Measurements from ENCODE around the gene FRMPD4.

The FRMPD4 gene

GRCh38 chrX:12372111-12372510, 233.8 kb downstream of the FRMPD4 start:
- no peak for DNase-seq

- DNase-seq, result no peak
Observed at GRCh38 chrX:12374286-12374685, 236.0 kb downstream of the FRMPD4 start.

- no peak for DNase-seq
Observed at GRCh38 chrX:12378253-12378652, 240.0 kb downstream of the FRMPD4 start.

- no peak for DNase-seq
Observed at GRCh38 chrX:12378706-12379105, 240.4 kb downstream of the FRMPD4 start.

- DNase-seq, result no peak
Observed at GRCh38 chrX:12379671-12380070, 241.4 kb downstream of the FRMPD4 start.

GRCh38 chrX:12383196-12383595, 244.9 kb downstream of the FRMPD4 start:
- no peak for DNase-seq

- no peak for DNase-seq
Observed at GRCh38 chrX:12390301-12390700, 252.0 kb downstream of the FRMPD4 start.

GRCh38 chrX:12396584-12396983, 258.3 kb downstream of the FRMPD4 start:
- no peak for DNase-seq

GRCh38 chrX:12400218-12400617, 261.9 kb downstream of the FRMPD4 start:
- no peak for DNase-seq

- no peak for DNase-seq
Observed at GRCh38 chrX:12401252-12401651, 263.0 kb downstream of the FRMPD4 start.

- no peak for DNase-seq
Observed at GRCh38 chrX:12403474-12404082, 265.3 kb downstream of the FRMPD4 start.

GRCh38 chrX:12405306-12405705, 267.0 kb downstream of the FRMPD4 start:
- DNase-seq, result no peak

- no peak for DNase-seq
Observed at GRCh38 chrX:12410523-12410922, 272.2 kb downstream of the FRMPD4 start.

GRCh38 chrX:12411831-12412230, 273.6 kb downstream of the FRMPD4 start:
- no peak for DNase-seq

GRCh38 chrX:12412561-12412960, 274.3 kb downstream of the FRMPD4 start:
- no peak for DNase-seq

- DNase-seq, result no peak
Observed at GRCh38 chrX:12419591-12419990, 281.3 kb downstream of the FRMPD4 start.

GRCh38 chrX:12421918-12422317, 283.6 kb downstream of the FRMPD4 start:
- DNase-seq, result no peak

GRCh38 chrX:12423346-12423745, 285.1 kb downstream of the FRMPD4 start:
- DNase-seq, result no peak

- no peak for DNase-seq
Observed at GRCh38 chrX:12425496-12425895, 287.2 kb downstream of the FRMPD4 start.

- no peak for DNase-seq
Observed at GRCh38 chrX:12426420-12426819, 288.1 kb downstream of the FRMPD4 start.

- DNase-seq, result no peak
Observed at GRCh38 chrX:12434493-12434892, 296.2 kb downstream of the FRMPD4 start.

GRCh38 chrX:12439416-12439815, 301.1 kb downstream of the FRMPD4 start:
- DNase-seq, result no peak

GRCh38 chrX:12440246-12440645, 302.0 kb downstream of the FRMPD4 start:
- no peak for DNase-seq

- no peak for DNase-seq
Observed at GRCh38 chrX:12441381-12442128, 303.3 kb downstream of the FRMPD4 start.

All from activated naive CD4-positive, alpha-beta T cell (primary cell).